ENCODE results near the gene DEF6. TPM values are rescaled to one million over a fixed set of nuclear protein-coding genes. Genes with fewer than 3 reads are reported as not detected.

Gene DEF6
- total and polyA plus RNA-seq, 2 of the 13 experiments (the other 11 are each of a cell fraction or from before 2014, with no cell fraction given): 5.2 to 10.0 TPM

DNA sequence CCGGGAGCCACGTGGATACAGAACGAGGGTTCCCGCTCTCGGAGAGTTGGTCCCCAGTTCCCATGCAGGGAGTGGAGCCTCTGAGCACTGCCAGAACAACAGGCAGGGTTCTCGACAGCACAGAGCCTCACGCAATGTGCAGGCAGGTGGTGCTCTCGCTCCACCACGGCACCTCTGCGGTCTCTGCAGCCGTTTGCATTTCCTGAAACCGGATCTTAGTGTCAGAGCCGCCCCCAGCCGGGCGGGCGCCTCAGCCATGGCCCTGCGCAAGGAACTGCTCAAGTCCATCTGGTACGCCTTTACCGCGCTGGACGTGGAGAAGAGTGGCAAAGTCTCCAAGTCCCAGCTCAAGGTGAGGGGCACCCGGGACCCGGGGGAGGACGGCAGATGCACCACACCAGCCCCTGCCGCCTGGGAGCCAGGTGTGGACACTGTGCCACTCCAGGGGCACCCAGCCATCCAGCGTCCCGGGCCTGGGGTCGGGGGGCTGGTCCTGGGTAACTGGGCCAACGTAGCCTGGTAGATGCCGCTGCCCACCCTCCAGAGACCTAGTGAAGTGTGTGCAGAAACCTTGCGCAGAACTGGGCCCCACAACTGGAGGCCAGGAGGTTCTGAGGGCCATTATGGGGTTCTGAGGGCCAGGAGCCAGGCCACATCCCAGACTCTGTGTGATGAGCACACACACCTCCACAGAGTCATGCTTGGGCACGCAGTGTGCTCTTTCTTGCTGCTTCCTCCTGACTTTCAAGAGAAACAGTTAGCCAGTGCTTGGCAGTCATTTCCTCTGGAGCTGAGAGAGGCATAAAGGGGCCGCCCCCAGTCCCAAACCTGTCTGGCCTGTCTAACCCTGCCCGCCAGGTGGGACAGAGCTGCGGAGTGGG lies at the start of gene DEF6 (continued):
- TF ChIP-seq TBX2 (CRISPR knock-in tag; IDR thresholded peaks at IDR 0.05; ENCODE audit: borderline replicate concordance): peak; percentile 87
- TF ChIP-seq SRSF1 (optimal IDR thresholded peaks at IDR 0.05; ENCODE audit: low read depth, low read length): peak; percentile 41
- TF ChIP-seq KLF16 (CRISPR knock-in tag; IDR thresholded peaks at IDR 0.05): peak in 1 of 2 experiments; percentile 66; a peak in 1 of 4 replicates
- TF ChIP-seq, protein P1, sequence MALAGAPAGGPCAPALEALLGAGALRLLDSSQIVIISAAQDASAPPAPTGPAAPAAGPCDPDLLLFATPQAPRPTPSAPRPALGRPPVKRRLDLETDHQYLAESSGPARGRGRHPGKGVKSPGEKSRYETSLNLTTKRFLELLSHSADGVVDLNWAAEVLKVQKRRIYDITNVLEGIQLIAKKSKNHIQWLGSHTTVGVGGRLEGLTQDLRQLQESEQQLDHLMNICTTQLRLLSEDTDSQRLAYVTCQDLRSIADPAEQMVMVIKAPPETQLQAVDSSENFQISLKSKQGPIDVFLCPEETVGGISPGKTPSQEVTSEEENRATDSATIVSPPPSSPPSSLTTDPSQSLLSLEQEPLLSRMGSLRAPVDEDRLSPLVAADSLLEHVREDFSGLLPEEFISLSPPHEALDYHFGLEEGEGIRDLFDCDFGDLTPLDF (CRISPR knock-in tag; IDR thresholded peaks at IDR 0.05): no peak
- TF ChIP-seq ZNF468 (CRISPR knock-in tag; IDR thresholded peaks at IDR 0.05): no peak
- TF ChIP-seq EED (CRISPR knock-in tag; IDR thresholded peaks at IDR 0.05): peak; percentile 69; the same call in 1 of the 2 replicates
- peak; percentile 97; the same call in 1 of the 2 replicates for TF ChIP-seq PAX8 (CRISPR knock-in tag; IDR thresholded peaks at IDR 0.05; ENCODE audit: borderline replicate concordance)
- peak; percentile 71 for TF ChIP-seq ZNF263 (CRISPR knock-in tag; IDR thresholded peaks at IDR 0.05)
- peak; percentile 52; the same call in 1 of the 2 replicates for TF ChIP-seq ZNF614 (CRISPR knock-in tag; IDR thresholded peaks at IDR 0.05; ENCODE audit: borderline replicate concordance)
- no peak for TF ChIP-seq SP1 (IDR thresholded peaks at IDR 0.05)
- peak; percentile 75 for TF ChIP-seq SP1 (CRISPR knock-in tag; IDR thresholded peaks at IDR 0.05)
- peak; percentile 84 for TF ChIP-seq MED1 (CRISPR knock-in tag; IDR thresholded peaks at IDR 0.05)
- no peak for TF ChIP-seq KAT2B (IDR thresholded peaks at IDR 0.05; ENCODE audit: borderline replicate concordance, low read depth, low read length)
- no peak for TF ChIP-seq SUZ12 (IDR thresholded peaks at IDR 0.05; ENCODE audit: low read depth, low read length)
- TF ChIP-seq ZNF775 (CRISPR knock-in tag; IDR thresholded peaks at IDR 0.05; ENCODE audit: borderline replicate concordance): no peak
- peak; percentile 49; the same call in 1 of the 2 replicates for TF ChIP-seq ZNF782 (CRISPR knock-in tag; IDR thresholded peaks at IDR 0.05; ENCODE audit: borderline replicate concordance)
- TF ChIP-seq ISX (CRISPR knock-in tag; conservative IDR thresholded peaks at IDR 0.05): no peak
- TF ChIP-seq, protein P2, sequence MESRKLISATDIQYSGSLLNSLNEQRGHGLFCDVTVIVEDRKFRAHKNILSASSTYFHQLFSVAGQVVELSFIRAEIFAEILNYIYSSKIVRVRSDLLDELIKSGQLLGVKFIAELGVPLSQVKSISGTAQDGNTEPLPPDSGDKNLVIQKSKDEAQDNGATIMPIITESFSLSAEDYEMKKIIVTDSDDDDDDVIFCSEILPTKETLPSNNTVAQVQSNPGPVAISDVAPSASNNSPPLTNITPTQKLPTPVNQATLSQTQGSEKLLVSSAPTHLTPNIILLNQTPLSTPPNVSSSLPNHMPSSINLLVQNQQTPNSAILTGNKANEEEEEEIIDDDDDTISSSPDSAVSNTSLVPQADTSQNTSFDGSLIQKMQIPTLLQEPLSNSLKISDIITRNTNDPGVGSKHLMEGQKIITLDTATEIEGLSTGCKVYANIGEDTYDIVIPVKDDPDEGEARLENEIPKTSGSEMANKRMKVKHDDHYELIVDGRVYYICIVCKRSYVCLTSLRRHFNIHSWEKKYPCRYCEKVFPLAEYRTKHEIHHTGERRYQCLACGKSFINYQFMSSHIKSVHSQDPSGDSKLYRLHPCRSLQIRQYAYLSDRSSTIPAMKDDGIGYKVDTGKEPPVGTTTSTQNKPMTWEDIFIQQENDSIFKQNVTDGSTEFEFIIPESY (CRISPR knock-in tag; IDR thresholded peaks at IDR 0.05): peak; percentile 58
- TF ChIP-seq ZNF737 (CRISPR knock-in tag; IDR thresholded peaks at IDR 0.05; ENCODE audit: borderline replicate concordance): peak; percentile 39; the same call in 1 of the 2 replicates
- TF ChIP-seq NKX3-1 (CRISPR knock-in tag; IDR thresholded peaks at IDR 0.05): 0 out of 2 replicates have a peak, but pooled peaks have one; percentile 30
- TF ChIP-seq, protein P3, sequence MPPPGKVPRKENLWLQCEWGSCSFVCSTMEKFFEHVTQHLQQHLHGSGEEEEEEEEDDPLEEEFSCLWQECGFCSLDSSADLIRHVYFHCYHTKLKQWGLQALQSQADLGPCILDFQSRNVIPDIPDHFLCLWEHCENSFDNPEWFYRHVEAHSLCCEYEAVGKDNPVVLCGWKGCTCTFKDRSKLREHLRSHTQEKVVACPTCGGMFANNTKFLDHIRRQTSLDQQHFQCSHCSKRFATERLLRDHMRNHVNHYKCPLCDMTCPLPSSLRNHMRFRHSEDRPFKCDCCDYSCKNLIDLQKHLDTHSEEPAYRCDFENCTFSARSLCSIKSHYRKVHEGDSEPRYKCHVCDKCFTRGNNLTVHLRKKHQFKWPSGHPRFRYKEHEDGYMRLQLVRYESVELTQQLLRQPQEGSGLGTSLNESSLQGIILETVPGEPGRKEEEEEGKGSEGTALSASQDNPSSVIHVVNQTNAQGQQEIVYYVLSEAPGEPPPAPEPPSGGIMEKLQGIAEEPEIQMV (CRISPR knock-in tag; IDR thresholded peaks at IDR 0.05; ENCODE audit: low read depth): peak; percentile 85
- TF ChIP-seq ZNF598 (CRISPR knock-in tag; IDR thresholded peaks at IDR 0.05; ENCODE audit: borderline replicate concordance): peak; percentile 93

Data from HepG2 (cell line).